T-helper 2 cell treated with Interferon-gamma antibody and Interleukin-4, amounts not matched to agents 100 ng/mL and 5 ng/mL, for 36 hours (primary cell): ENCODE measurements around the gene SPATA32. TPM values are rescaled to one million over a fixed set of nuclear protein-coding genes. Genes with fewer than 3 reads are reported as not detected.

ENCODE experiments used
- intact Hi-C: fragments of 100-400 bp; cut with micrococcal nuclease; formaldehyde crosslinking; loops from one replicate; pipeline ENCODE4 v1.15.1; 2023
- total RNA-seq: library from RNA; stranded (reverse); gene quantifications from 2 replicates; pipeline ENCODE4 v1.2.3, GENCODE V29; 2022

Gene SPATA32, protein sequence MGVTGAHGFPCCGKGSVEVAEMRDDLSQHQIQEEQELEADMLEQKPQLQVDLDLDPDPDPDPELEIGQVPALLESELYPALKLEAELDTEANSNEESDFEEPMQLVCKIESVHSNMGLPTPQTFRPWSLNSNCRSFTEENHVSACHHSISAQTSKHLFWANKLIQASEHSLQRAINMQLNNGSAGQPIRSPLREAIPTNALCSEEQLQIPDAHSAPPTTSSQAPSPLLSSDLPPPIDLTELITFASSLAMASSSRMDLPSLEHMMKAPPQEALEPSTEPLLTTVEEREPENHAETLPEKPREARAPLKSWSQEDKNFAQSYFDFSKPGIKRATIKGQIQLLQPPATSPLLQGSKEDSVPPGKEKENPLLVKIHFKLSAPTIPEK
- total RNA-seq = 0.16 and 0.36 TPM in 2 replicates

DNA sequence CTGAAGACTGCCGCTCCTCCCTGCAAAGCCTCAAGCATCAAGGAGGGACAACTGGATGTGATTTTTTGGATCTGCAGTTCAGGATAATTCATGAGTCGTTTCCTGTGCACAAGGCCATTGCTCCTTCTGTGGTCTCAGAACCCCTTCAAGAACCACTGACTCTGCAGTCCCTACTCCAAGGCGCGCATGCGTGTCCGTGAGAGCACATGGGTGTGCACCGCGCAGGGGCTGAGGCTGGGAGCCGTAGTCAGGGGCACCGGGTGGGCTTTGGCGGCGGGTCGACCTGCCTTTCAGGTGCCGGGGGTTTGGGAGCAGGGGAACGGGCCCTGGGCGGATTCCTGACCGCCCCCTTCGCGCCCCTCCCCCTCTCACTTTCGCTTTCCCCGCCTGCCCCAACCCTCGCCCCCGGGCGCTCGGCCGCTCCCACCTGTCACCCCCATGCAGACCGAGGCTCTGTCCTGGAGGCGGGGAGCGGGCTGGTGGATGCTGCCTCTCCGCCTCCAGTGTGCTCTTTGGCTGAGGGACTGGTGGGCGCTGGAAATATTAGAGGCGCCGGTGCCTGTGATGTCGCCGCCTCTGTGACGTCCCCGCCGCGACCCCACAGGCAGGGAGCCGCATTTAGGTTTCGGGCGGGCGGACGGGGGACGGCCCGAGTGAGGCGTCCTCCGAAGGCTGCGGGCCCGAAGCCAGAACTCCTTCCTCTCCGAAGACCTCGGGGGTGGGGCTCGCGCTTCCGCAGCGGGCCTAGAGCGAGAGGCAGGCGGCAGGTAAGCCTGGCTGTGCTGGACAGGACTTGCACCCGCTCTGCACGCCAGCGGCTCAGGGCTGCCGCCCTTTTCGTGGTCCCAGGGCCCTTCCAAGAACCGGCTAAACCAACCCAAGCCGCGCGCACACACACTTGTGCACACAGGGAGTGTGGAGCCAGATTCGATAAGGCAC is at the start of gene SPATA32:
Gene SPATA32 (minus strand): TSS at position 518 of the 939 bp plus-strand sequence. CDS start 78 bp downstream, at position 440.
- intact Hi-C loops = no loop called here

DNA sequence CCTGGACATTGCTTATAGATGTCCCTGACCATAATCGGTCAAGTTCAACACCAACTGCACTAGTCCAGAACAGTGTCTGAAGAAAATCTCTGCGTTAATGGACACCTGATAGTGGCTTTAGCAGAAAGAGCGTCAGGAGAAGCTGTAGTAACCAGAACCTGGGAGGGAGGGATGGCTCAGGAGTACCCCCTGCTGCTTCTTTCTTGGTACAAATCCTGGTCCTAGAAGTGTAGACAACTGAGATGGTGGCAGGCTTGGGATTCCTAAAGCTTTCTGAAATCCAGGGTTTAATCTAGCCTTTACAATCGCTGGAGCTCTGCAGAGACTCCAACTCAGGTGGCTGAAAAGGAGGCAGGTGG is 49.5 kb upstream of the SPATA32 start:
- intact Hi-C loops = no loop called here

DNA sequence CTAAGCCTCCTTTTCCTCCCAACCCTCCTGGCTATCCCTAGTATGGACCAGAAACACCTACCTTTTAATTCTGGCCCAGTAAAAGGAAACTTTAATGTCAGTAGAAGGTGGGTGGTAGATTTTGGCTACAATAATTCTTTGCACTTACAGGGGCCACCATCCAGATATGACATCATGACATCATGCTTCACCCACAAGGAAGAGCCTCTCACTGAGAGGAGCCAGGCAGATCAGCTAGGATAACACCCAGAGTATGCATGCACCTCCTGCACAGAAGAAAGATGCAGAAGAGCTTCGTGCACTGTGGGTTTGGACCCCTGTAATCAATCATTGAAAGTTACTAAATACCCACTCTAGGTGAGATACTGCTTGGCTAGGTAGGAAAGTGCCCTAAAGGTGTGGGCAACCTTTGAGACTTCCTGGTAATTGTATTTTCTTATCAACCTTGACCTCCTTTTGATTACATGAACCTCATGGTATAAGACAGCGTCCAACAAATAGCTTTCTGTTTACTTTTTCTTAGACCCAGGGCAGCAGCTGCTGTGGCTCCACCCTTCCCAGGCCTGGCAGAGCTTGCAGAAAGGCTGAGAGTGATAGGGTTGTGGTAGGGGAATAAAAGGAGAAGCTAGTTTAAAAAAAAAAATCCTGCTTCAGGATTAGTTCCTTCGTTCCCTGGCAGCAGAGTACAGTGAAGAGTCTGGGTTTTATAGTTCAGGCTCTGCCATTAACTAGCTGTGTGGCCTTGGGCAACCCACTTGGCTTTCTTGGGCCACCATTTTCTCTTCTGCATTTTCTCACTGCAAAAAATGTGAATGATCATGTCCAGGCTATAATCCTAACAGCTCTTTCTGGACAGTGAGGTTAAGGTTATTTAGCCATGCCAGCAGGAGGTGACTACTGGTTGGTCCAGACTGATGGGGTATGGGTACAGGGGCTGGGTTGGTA is 48.8 kb upstream of the SPATA32 start:
- intact Hi-C loops = no loop called here

DNA sequence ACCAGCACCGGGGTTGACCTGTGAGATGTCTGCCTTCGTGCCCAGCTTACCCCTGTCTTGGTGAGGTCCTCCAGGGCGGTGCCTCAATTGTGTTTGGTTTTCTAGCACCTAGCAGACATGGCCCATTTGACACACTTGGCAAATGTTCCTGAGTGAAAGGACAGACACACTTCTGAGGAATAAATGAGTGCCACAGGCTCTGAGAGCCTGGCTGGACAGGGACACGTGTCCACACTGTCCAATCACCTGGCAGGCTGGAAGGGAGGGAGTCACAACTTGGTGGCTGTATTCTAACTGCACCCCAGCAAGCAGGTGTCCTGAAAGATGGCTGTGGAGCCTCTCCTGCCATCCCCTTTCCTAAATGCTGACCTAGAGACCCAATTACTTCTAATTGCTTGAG is 47.5 kb upstream of the SPATA32 start:
- intact Hi-C loops = no loop called here

DNA sequence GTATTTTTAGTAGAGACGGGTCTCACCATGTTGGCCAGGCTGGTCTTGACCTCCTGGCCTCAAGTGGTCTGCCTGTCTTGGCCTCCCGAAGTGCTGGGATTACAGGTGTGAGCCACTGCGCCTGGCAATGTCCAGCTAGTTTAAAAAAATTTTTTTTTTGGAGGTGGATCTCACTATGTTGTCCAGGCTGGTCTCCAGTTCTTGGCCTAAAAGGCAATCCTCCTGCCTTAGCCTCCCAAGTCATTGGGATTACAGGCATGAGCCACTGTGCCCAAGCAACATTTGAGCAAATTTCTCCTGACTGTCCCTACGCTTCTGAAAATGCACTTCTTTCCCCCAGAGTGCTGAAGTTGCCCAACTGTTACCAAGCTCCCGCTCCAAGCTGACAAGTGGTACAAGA is 46.9 kb upstream of the SPATA32 start:
- intact Hi-C loops = no loop called here

DNA sequence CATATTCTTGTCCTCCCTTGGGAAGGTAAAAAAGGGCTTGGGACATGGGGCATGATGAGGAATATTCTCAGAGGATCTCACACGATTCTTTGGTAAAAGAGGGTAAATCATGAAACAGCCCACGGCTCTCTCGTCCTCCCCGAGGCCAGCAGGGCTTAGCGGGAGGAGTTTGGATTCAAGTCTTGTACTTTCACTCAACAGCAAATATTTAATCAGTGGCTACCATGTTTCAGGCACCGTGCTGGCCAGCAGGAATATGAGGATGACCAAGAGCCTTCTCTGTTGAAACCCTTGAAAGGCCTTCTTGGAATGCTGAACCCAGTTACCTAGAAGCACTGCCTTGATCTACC is 46.1 kb upstream of the SPATA32 start:
- intact Hi-C loops = no loop called here

DNA sequence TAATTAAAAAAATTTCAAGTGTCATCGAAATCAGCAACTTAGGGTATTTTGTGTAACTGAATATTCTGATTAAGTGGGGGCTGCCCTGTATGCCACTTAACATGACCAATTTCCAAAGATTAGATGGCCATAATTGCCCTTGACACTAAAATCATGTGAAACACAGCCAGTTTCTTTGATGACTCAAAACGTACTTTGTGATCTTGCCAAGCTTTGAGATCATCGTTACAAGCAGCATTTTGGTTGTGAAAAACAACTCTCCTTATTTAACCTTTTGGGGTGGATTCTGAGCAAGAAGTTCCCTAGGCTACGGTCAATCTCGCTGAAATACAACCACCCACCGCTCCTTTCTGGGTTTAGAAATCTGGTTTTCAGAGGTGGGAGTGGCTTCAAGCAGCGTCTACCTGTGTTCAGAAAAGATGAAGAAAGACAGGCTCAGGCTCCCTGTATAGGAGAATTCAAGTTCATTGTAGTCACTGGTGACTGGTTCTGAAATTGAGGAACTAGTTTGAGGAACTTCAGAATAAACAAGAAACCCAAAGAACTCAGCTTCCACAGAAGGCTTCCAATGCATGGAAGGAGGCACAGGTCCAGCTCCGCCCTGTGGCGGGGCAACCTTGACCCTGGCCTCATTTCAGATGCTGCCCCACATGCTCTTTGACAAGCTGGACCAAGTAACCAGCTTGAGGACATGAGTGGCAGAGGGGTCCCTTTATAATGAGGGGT is 45.6 kb upstream of the SPATA32 start:
- intact Hi-C loops = loop anchor here (1.0 kb wide), 1 partner anchor 146 kb away; the partner anchor contains the start of gene HEXIM2

DNA sequence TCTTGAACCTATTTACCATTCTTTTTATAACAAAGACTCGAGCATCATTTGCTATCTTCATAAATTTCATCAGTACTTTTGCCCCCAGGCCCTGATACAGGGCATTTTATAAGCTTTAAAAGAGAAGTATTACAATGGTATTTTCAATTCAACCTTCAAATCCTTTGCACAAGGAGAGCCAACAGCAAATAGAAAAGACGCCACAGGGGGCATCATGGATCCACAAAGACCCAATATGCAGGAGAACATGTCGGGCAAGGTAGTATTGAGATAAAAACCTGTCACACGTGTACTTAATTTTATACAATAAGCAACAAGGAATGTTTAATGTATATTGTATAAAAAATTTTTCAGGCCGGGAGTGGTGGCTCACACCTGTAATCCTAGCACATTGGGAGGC is 44.7 kb upstream of the SPATA32 start:
- intact Hi-C loops = loop anchor here (1.0 kb wide), 1 partner anchor 145 kb away; the partner anchor contains the start of gene HEXIM2

DNA sequence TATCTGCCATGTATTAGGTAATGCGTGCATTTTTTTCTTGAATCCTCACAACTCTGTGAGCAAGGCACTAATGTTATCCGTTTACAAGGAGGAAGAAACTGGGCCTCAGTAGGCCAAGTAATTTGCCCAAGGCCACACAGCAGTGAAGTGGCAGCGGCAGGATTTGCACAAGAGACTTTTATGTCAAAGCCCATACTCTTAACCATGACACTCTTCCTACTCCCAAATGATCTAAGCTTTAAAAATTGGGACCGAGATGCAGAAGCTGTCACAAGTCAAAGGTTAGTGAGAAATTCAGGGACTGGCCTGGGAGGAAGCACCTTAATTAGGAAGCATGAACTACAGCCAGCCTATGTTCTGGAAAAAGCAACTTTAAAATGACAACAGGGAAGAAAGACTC is 44.2 kb upstream of the SPATA32 start:
- intact Hi-C loops = no loop called here

DNA sequence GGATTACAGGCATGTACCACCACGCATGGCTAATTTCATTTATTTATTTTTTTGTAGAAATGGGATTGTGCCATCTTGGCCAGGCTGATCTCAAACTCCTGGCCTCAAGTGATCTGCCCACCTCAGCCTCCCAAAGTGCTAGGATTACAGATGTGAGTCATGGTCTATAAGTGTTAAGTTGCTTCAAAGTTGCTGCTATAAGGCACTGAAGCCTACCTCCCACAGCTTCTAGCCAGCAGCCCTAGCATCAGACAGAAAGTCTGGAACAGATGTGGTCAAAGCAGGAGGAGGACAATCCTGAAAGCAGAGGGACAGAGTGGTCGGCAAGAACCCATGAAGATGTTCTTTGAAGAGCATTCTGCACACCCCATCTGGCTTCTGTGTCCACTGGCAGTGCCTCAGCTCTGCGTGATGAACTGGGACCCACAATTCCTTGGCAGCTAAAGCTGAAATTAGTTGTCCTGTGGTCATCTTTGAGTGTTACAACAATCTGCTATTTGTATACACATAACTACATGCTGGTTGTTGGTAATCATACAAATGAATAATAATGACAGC is 43.7 kb upstream of the SPATA32 start:
- intact Hi-C loops = no loop called here

DNA sequence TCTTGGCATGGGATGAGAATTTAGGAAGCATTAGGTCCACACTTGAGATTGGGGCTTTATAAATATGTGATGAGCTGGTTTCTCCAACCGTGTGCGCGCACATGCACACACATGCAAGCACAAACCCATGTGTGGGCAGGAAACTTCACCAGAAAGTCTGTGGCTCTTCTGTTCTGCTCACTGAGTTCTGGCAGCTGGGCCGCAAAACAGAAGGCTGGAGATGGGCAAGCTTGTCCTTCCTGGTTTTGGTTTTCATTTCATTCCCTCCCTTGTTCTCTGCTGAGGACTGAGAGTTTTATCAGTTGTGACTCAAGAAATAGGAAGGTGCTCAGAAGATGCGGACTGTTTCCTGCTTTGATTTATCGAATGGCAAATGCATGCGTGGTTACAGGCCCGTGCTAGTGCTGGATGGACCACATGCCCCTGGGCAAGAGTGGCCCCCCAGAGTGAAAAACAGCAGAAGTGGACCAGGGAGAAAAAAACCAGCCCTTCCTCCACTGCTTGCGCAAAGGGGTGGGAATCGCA is 40.8 kb upstream of the SPATA32 start:
- intact Hi-C loops = loop anchor here (2.0 kb wide), 1 partner anchor 14 kb away; the partner anchor contains the start of gene MAP3K14

DNA sequence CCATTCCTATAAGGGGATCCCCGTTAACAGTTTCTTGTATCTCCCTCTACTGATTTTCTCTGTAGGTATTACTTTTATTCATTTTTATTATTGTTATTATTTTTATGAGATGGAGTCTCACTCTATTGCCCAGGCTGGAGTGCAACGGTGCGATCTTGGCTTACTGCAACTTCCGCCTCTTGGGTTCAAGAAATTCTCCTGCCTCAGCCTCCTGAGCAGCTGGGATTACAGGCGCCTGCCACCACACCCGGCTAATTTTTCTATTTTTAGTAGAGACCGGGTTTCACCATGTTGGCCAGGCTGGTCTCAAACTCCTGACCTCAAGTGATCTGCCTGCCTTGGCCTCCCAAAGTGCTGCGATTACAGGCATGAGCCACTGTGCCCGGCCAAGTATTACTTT is 40.3 kb upstream of the SPATA32 start:
- intact Hi-C loops = loop anchor here (2.0 kb wide), 1 partner anchor 15 kb away; the partner anchor contains the start of gene MAP3K14

DNA sequence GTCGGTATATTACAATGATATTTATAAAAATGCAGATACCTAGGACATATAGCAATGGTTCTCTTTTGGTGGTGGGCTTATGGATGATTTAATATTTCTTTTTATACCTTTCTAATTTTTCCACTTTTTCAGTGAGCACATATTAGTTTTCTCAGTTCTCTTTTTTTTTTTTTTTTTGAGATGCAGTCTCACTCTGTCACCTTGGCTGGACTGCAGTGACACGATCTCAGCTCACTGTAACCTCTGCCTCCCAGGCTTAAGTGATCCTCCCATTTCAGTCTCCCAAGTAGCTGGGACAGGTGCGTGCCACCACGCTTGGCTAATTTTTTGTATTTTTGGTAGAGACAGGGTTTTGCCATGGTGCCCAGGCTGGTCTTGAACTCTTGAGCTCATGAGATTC is 39.8 kb upstream of the SPATA32 start:
- intact Hi-C loops = loop anchor here (2.0 kb wide), 1 partner anchor 15 kb away; the partner anchor contains the start of gene MAP3K14

DNA sequence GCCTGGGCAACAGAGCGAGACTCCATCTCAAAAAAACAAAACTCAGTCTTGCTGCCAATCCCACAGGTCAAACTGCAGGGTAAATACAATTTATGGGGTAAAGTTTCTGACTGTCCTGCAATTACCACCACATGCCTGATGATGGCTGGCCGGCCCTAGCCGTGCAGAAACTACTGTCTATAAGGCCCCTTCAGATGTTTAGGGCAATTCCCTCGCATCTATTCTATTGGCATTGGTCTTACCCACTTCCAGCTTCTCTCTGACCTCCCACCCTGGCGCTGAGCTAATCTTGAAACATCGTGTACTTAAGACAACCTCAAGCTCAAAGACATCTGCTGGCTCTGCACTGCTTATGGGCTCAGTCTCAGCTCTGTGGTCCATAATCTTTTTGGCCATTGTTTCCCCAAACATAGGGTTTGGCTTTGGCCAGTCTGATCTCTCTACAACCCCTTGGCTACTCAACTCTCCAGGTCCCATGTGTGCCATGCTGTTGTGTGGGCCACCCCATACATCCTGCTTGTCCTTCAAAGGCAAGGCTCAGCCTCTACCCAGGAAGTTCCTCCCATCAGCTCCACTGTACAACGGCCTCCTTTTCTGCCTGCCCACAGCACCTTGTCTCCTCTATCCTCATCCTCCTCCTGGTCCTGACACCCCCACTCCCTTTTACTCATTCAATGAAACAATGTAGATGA is 38.3 kb upstream of the SPATA32 start:
- intact Hi-C loops = no loop called here

DNA sequence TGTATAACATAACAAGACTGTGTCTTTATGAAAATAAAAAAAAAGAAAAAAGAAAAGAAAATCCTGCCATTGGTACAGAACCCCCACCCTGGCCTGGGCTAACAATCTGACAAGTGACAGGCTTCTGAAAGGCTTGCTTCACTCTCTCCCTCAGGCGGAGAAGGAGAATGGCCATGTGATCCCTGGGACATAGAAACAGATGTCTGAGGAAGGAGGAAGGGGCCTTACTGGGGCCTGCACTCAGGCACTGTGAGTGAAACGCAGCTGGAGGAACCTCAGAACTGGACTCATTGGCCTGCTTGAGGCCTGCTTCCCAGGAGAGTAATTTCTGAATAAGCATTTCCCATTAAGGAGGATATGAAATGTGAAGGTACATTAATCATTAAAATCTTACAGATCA is 37.5 kb upstream of the SPATA32 start:
- intact Hi-C loops = no loop called here

DNA sequence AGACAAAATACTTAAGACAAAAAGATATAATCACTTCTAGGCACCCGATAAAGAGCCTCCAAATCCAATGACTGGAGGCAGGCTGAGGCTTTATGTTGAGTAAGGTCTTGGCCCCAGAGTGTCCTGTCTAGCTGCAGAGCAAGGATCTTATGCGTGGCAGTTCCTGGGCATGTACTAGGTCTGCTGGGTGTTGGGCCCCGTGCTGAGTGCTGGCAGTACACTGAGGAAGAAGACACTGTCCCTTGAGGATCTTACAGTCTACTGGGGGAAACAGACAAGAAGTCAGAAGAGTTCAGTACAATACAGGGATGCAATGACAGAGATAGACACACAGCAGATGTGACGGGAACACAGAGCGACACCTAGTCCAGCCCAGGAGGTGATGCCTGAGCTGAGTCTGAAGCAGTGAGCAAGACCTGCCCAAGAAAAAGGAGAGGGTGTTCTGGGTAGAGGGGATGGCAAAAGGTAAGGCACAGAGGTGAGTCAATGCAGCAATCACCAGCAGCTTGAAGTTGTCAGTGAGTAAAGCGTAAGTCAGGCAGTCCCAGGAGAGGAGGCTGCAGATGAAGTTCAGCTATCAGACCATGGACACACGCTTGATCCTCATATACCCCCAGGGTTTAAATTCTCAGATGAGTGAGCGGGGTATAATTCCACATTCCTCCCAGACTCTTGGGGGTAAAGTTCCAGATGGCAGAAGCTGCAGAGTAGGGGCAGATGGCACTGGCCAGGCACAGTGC is 36.8 kb upstream of the SPATA32 start:
- intact Hi-C loops = no loop called here

DNA sequence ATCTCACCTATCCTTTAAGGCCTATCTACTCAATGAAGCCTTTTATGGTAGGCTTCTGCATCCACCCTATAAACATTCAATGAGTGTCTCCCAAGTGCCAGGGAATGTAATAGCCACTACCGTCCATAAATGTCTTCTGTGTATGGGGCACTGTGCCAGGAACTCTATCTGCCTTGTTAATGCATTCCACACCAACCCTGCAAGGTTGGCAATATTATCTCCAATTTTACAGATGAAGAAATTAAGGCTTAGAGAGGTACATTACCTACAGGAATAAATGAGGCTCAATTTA is 34.9 kb upstream of the SPATA32 start:
- intact Hi-C loops = no loop called here

DNA sequence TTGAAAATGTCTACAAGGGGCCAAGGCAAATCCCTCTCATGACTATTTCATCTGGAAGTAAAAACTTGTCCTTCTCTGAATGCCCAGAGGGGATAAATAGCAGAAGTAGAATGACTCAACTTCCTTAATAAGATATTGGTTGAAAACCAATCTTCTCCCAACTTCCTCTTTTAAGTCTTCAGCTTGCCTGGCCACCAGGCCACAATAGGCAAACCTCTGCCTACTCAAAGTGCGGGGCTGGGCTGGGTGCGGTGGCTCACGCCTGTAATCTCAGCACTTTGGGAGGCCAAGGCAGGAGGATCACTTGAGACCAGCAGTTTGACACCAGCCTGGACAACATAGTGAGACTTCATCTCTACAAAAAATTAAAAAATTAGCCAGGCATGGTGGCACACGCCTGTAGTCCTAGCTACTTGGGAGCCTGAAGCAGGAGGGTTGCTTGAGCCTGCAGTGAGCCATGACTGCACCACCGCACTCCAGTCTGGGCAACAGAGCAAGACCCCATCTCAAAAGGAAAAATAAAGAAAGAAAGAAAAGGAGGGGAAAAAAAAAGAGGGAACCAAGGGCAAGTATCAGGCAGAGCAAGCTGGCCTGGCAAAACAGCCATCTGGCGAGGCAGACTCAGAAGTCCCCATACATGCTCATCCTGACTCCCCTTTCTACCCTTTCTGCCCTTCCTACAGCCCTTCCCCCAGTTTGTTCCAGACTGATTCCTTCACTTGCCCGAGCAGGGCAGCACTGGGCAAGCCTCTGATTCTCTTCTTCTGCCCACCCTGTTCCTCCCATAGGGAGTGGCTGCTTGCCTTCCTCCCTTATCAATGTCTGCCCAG is 34.3 kb upstream of the SPATA32 start:
- intact Hi-C loops = no loop called here
